Mucosa of descending colon (tissue), 3 donors: ENCODE measurements around the gene IER5L. TPM values are rescaled to one million over a fixed set of nuclear protein-coding genes. Genes with fewer than 3 reads are reported as not detected.
A peak's percentile ranks its signal among the peaks of the same experiment; 100 is the strongest.

Experiments
- ATAC-seq: fragments of 200-7000 bp; cut with Tn5 transposase; one replicate; pipeline ENCODE4 v1.9.1; 2020; ENCODE audit warnings: mild to moderate bottlenecking, moderate library complexity
- DNase-seq, 3 donors: peaks; one replicate each; pipeline ENCODE4 v3.0.0-alpha.2; 2020
- H3K36me3 ChIP-seq: fragments of 200-600 bp; one replicate; pipeline ENCODE4 v1.8.0; 2021; ENCODE audit warnings: low read depth, mild to moderate bottlenecking
- H3K4me1 ChIP-seq: fragments of 200-600 bp; one replicate; pipeline ENCODE4 v1.8.0; 2021; ENCODE audit warnings: low read depth, mild to moderate bottlenecking
- H3K4me3 ChIP-seq: fragments of 200-600 bp; one replicate; pipeline ENCODE4 v1.8.0; 2021; ENCODE audit warnings: mild to moderate bottlenecking
- H3K9me3 ChIP-seq: fragments of 200-600 bp; one replicate; pipeline ENCODE4 v1.8.0; 2021; ENCODE audit warnings: mild to moderate bottlenecking
- CTCF ChIP-seq: fragments of 200-600 bp; IDR thresholded peaks from one replicate; pipeline ENCODE4 v1.8.0; 2022; ENCODE audit warnings: antibody characterized with exemption, mild to moderate bottlenecking
- intact Hi-C, 2 donors: fragments of 100-400 bp; cut with DNase I in 1 of 2; cut with micrococcal nuclease in 1 of 2; formaldehyde crosslinking; loops; one replicate each; pipeline versions ENCODE4 v1.11.0 to v1.11.1; 2022; cut with DNase I, micrococcal nuclease
- total RNA-seq, 3 donors: library from RNA; stranded (reverse); fragmentation: NEBNext Ultra II Directional in 2 of 3; extraction: Animal tissue kit (Norgen Biotek cat#: 25700) in 2 of 3; gene quantifications; one replicate each; pipeline versions ENCODE4 v1.2.1 to v1.2.4, GENCODE V29; 2021 to 2023
- donor health status: DM: no; HTN: no; CAD: no; lungs with moderate emphysema.
- donor health status: DM: no; HTN: no; CAD: no.
- donor health status: DM: no; HTN: yes; CAD: no.

IER5L gene
- total RNA-seq, 3 donors from 2014 or later: 5.8 to 8.2 (median 8.0) TPM

GRCh38 chr9:129143031-129143927, 34.8 kb downstream of the IER5L start:
- Histone ChIP-seq H3K36me3 (no peaks in the 10 kb centered on the region), H3K4me3 (no peak overlapping the region), H3K4me1 (peaks cover 51% of the 10 kb centered on the region), H3K9me3 (no peaks in the 10 kb centered on the region)
- ATAC-seq: peak; percentile 57
- peak; percentile 94 for TF ChIP-seq CTCF
- peak; percentile 88 to 90 (median 90) for DNase-seq
- intact Hi-C loops: no loop called here

GRCh38 chr9:129142138-129142935, 35.7 kb downstream of the IER5L start:
- H3K36me3 ChIP-seq: no peaks in the 10 kb centered on the region
- H3K4me3 ChIP-seq: no peak overlapping the region
- intact Hi-C loops: no loop called here
- no peak for ATAC-seq
- H3K9me3 ChIP-seq: no peaks in the 10 kb centered on the region
- H3K4me1 ChIP-seq: peaks cover 51% of the 10 kb centered on the region
- peak in 1 of 3 donors; percentile 42 for DNase-seq
- no peak for TF ChIP-seq CTCF

- no peak for TF ChIP-seq CTCF
- H3K4me3 ChIP-seq: no peak overlapping the region
- H3K9me3 ChIP-seq: no peaks in the 10 kb centered on the region
- H3K36me3 ChIP-seq: no peaks in the 10 kb centered on the region
- no peak for ATAC-seq
- H3K4me1 ChIP-seq: peaks cover 51% of the 10 kb centered on the region
- peak in 1 of 3 donors; percentile 59 for DNase-seq
- intact Hi-C loops: no loop called here
Measured at GRCh38 chr9:129141066-129142041, 36.7 kb downstream of the IER5L start.

GRCh38 chr9:129140397-129141065, 37.5 kb downstream of the IER5L start:
- no peak for TF ChIP-seq CTCF
- intact Hi-C loops: no loop called here
- ATAC-seq (peak; percentile 53), DNase-seq (peak; percentile 63 to 73 (median 73))
- no peaks in the 10 kb centered on the region for H3K36me3 ChIP-seq
- H3K9me3 ChIP-seq: no peaks in the 10 kb centered on the region
- no peak overlapping the region for H3K4me3 ChIP-seq
- H3K4me1 ChIP-seq: peaks cover 48% of the 10 kb centered on the region
